ENCODE measurements around the gene MUC6.

The MUC6 gene

GRCh38 chr11:1082728-1083620, 46.5 kb upstream of the MUC6 start:
- Histone ChIP-seq H3K9me3 (no peaks in the 10 kb centered on the region), H3K36me3 (no peaks in the 10 kb centered on the region), H3K4me1 (ENCODE audit: control insufficient read depth in 1 of 2, insufficient read depth in 1 of 2, low read depth in 1 of 2, low read length in 1 of 2) (no peaks in the 10 kb centered on the region), H3K27ac (no peak overlapping the region), H3K27me3 (no peaks in the 10 kb centered on the region), H3K4me3 (ENCODE audit: low read depth in 1 of 2, low read length in 1 of 2) (no peak overlapping the region)
- TF ChIP-seq CTCF (IDR thresholded peaks at IDR 0.05): no peak

GRCh38 chr11:1082346-1082727, 45.8 kb upstream of the MUC6 start:
- Histone ChIP-seq H3K27me3 (no peaks in the 10 kb centered on the region), H3K27ac (no peak overlapping the region), H3K36me3 (no peaks in the 10 kb centered on the region), H3K4me1 (ENCODE audit: control insufficient read depth in 1 of 2, insufficient read depth in 1 of 2, low read depth in 1 of 2, low read length in 1 of 2) (no peaks in the 10 kb centered on the region), H3K4me3 (ENCODE audit: low read depth in 1 of 2, low read length in 1 of 2) (no peak overlapping the region), H3K9me3 (no peaks in the 10 kb centered on the region)
- no peak for TF ChIP-seq CTCF (IDR thresholded peaks at IDR 0.05)

GRCh38 chr11:1081601-1082311, 45.2 kb upstream of the MUC6 start:
- TF ChIP-seq CTCF (IDR thresholded peaks at IDR 0.05): no peak

GRCh38 chr11:1078191-1078601, 41.7 kb upstream of the MUC6 start:
- H3K27me3 ChIP-seq: no peaks in the 10 kb centered on the region
- H3K4me3 ChIP-seq (ENCODE audit: low read depth in 1 of 2, low read length in 1 of 2): no peak overlapping the region
- H3K9me3 ChIP-seq: no peaks in the 10 kb centered on the region
- H3K27ac ChIP-seq: no peak overlapping the region
- H3K4me1 ChIP-seq (ENCODE audit: control insufficient read depth in 1 of 2, insufficient read depth in 1 of 2, low read depth in 1 of 2, low read length in 1 of 2): peaks cover 0 to 3% of the 10 kb centered on the region in 2 experiments
- H3K36me3 ChIP-seq: no peaks in the 10 kb centered on the region
- TF ChIP-seq CTCF (IDR thresholded peaks at IDR 0.05): no peak

More at GRCh38 chr11:1081601-1082311, 45.2 kb upstream of the MUC6 start:
- Histone ChIP-seq H3K36me3 (no peaks in the 10 kb centered on the region), H3K4me1 (ENCODE audit: control insufficient read depth in 1 of 2, insufficient read depth in 1 of 2, low read depth in 1 of 2, low read length in 1 of 2) (no peaks in the 10 kb centered on the region), H3K27ac (no peak overlapping the region), H3K27me3 (no peaks in the 10 kb centered on the region), H3K4me3 (ENCODE audit: low read depth in 1 of 2, low read length in 1 of 2) (no peak overlapping the region), H3K9me3 (no peaks in the 10 kb centered on the region)

- TF ChIP-seq CTCF (IDR thresholded peaks at IDR 0.05): no peak
- Histone ChIP-seq H3K27ac (no peak overlapping the region), H3K36me3 (no peaks in the 10 kb centered on the region), H3K27me3 (no peaks in the 10 kb centered on the region), H3K9me3 (no peaks in the 10 kb centered on the region), H3K4me3 (ENCODE audit: low read depth in 1 of 2, low read length in 1 of 2) (no peak overlapping the region), H3K4me1 (ENCODE audit: control insufficient read depth in 1 of 2, insufficient read depth in 1 of 2, low read depth in 1 of 2, low read length in 1 of 2) (peaks cover 0 to 5% of the 10 kb centered on the region in 2 experiments)
Measured at GRCh38 chr11:1077417-1078119, 41.0 kb upstream of the MUC6 start.
